ENCODE measurements around the gene OMP.

DNA sequence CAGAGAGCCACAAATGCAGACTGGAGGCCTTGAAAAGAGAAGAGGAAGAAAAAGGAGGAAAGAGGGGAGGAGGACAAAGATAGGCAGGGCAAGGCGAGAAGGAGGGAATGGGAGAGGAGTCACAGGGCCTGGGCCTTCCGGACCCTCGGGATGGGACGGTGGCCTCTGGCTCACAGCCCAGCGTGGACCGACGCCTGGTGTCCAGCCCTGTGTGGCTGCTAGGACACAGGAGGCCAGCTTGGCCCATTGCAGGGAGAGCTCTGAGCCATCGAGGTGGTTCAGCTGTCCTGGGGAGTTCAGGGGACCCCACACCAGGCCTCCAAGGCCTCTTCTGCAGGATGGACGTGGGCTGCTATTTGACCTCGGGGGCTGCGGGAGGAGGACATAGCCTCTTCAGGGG, 34.8 kb downstream of the OMP start:
- TF ChIP-seq, protein P1, sequence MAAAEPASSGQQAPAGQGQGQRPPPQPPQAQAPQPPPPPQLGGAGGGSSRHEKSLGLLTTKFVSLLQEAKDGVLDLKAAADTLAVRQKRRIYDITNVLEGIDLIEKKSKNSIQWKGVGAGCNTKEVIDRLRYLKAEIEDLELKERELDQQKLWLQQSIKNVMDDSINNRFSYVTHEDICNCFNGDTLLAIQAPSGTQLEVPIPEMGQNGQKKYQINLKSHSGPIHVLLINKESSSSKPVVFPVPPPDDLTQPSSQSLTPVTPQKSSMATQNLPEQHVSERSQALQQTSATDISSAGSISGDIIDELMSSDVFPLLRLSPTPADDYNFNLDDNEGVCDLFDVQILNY (CRISPR knock-in tag; IDR thresholded peaks at IDR 0.05) = no peak
- TF ChIP-seq ELF4 (CRISPR knock-in tag; IDR thresholded peaks at IDR 0.05; ENCODE audit: low read depth) = no peak
- no peak for TF ChIP-seq CTCF (IDR thresholded peaks at IDR 0.05)
- TF ChIP-seq SMAD3 (CRISPR knock-in tag; IDR thresholded peaks at IDR 0.05; ENCODE audit: borderline replicate concordance) = no peak
- no peak for TF ChIP-seq CREM (CRISPR knock-in tag; IDR thresholded peaks at IDR 0.05)
- no peak for TF ChIP-seq NFYB (CRISPR knock-in tag; conservative IDR thresholded peaks at IDR 0.05; ENCODE audit: low read depth)
- TF ChIP-seq MAX (CRISPR knock-in tag; IDR thresholded peaks at IDR 0.05) = no peak
- TF ChIP-seq TEAD4 (CRISPR knock-in tag; IDR thresholded peaks at IDR 0.05) = no peak
- TF ChIP-seq MYBL2 (CRISPR knock-in tag; IDR thresholded peaks at IDR 0.05) = no peak
- TF ChIP-seq, protein P2, sequence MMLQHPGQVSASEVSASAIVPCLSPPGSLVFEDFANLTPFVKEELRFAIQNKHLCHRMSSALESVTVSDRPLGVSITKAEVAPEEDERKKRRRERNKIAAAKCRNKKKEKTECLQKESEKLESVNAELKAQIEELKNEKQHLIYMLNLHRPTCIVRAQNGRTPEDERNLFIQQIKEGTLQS (CRISPR knock-in tag; conservative IDR thresholded peaks at IDR 0.05) = no peak
- TF ChIP-seq, protein P3, sequence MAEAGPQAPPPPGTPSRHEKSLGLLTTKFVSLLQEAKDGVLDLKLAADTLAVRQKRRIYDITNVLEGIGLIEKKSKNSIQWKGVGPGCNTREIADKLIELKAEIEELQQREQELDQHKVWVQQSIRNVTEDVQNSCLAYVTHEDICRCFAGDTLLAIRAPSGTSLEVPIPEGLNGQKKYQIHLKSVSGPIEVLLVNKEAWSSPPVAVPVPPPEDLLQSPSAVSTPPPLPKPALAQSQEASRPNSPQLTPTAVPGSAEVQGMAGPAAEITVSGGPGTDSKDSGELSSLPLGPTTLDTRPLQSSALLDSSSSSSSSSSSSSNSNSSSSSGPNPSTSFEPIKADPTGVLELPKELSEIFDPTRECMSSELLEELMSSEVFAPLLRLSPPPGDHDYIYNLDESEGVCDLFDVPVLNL (CRISPR knock-in tag; IDR thresholded peaks at IDR 0.05; ENCODE audit: borderline replicate concordance, low read depth) = no peak
- TF ChIP-seq ZNF138 (CRISPR knock-in tag; conservative IDR thresholded peaks at IDR 0.05) = no peak
- TF ChIP-seq, protein P4, sequence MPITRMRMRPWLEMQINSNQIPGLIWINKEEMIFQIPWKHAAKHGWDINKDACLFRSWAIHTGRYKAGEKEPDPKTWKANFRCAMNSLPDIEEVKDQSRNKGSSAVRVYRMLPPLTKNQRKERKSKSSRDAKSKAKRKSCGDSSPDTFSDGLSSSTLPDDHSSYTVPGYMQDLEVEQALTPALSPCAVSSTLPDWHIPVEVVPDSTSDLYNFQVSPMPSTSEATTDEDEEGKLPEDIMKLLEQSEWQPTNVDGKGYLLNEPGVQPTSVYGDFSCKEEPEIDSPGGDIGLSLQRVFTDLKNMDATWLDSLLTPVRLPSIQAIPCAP (CRISPR knock-in tag; IDR thresholded peaks at IDR 0.05) = no peak
